HG02678 (cell line): Measurements from ENCODE around the gene POU2F1.
"Not testable (repeated sequence)": the region's sequence is repeated elsewhere in the genome, so short reads cannot be mapped to it uniquely, and the experiment has no call there.

ENCODE experiments used
- ATAC-seq: cut with Tn5 transposase; IDR thresholded peaks from one replicate; pipeline ENCODE4 v1.9.1; 2021; ENCODE audit warnings: mild to moderate bottlenecking, moderate library complexity; ENCODE audit not compliant: unreplicated experiment

POU2F1 gene

GRCh38 chr1:167305706-167306277, 85.1 kb downstream of the POU2F1 start:
- ATAC-seq, result no peak

GRCh38 chr1:167310732-167311131, 90.0 kb downstream of the POU2F1 start:
- ATAC-seq, result no peak

GRCh38 chr1:167312871-167313270, 92.2 kb downstream of the POU2F1 start:
- no peak for ATAC-seq

GRCh38 chr1:167314671-167315070, 94.0 kb downstream of the POU2F1 start:
- no peak for ATAC-seq

- ATAC-seq, result no peak
Measured at GRCh38 chr1:167317463-167317862, 96.8 kb downstream of the POU2F1 start.

- not testable (repeated sequence) for ATAC-seq
Measured at GRCh38 chr1:167319206-167319605, 98.5 kb downstream of the POU2F1 start.

- ATAC-seq, result no peak
Measured at GRCh38 chr1:167322483-167322882, 101.8 kb downstream of the POU2F1 start.

GRCh38 chr1:167325151-167325550, 104.5 kb downstream of the POU2F1 start:
- ATAC-seq, result no peak

- peak; percentile 1 for ATAC-seq
Measured at GRCh38 chr1:167328306-167328815, 107.7 kb downstream of the POU2F1 start.

GRCh38 chr1:167328816-167329483, 108.3 kb downstream of the POU2F1 start:
- ATAC-seq, result peak; percentile 70

- peak; percentile 42 for ATAC-seq
Measured at GRCh38 chr1:167330601-167331293, 110.1 kb downstream of the POU2F1 start.

GRCh38 chr1:167331650-167332049, 111.0 kb downstream of the POU2F1 start:
- no peak for ATAC-seq

GRCh38 chr1:167332503-167332902, 111.8 kb downstream of the POU2F1 start:
- no peak for ATAC-seq

GRCh38 chr1:167333124-167333523, 112.4 kb downstream of the POU2F1 start:
- ATAC-seq, result no peak

- no peak for ATAC-seq
Measured at GRCh38 chr1:167333703-167334102, 113.0 kb downstream of the POU2F1 start.

- no peak for ATAC-seq
Measured at GRCh38 chr1:167339405-167339804, 118.7 kb downstream of the POU2F1 start.

- ATAC-seq, result peak; percentile 84
Measured at GRCh38 chr1:167342846-167343245, 122.2 kb downstream of the POU2F1 start.

GRCh38 chr1:167344112-167344511, 123.4 kb downstream of the POU2F1 start:
- no peak for ATAC-seq

- ATAC-seq, result no peak
Measured at GRCh38 chr1:167344615-167345385, 124.1 kb downstream of the POU2F1 start.

GRCh38 chr1:167345386-167345733, 124.7 kb downstream of the POU2F1 start:
- no peak for ATAC-seq

GRCh38 chr1:167357305-167357704, 136.6 kb downstream of the POU2F1 start:
- ATAC-seq, result no peak
